CD8-positive, alpha-beta memory T cell (primary cell): ENCODE measurements around the gene CACUL1. TPM values are rescaled to one million over a fixed set of nuclear protein-coding genes. Genes with fewer than 3 reads are reported as not detected.
"Not testable (repeated sequence)": the region's sequence is repeated elsewhere in the genome, so short reads cannot be mapped to it uniquely, and the experiment has no call there.

Experiments
- CTCF ChIA-PET: fragments of 350-600 bp; sonication (Branson Sonifier 250); formaldehyde crosslinking; loops from one replicate; lab custom pipeline; 2021; ENCODE audit warnings: antibody characterized with exemption; lab: Charles Lee
- POLR2A ChIA-PET: fragments of 350-600 bp; sonication (Branson Sonifier 250); formaldehyde crosslinking; loops from one replicate; lab custom pipeline; 2021; ENCODE audit warnings: antibody characterized with exemption; lab: Charles Lee
- DNase-seq, 5 donors: peaks; one replicate each; pipeline versions ENCODE4 v3.0.0 to v3.0.0-alpha.2; 2020 to 2022; ENCODE audit warnings: mixed read lengths in 1 of 5
- H3K27ac ChIP-seq: one replicate; pipeline ENCODE4 v1.7.0; 2013; ENCODE audit warnings: low read depth, mild to moderate bottlenecking, low read length, moderate library complexity
- H3K27me3 ChIP-seq: 2 replicates; pipeline ENCODE4 v1.7.0; 2013; ENCODE audit warnings: low read length, mild to moderate bottlenecking; ENCODE audit not compliant: insufficient read depth, poor library complexity, severe bottlenecking
- H3K36me3 ChIP-seq: 2 replicates; pipeline ENCODE4 v1.7.0; 2013; ENCODE audit warnings: mild to moderate bottlenecking, low read length, moderate library complexity; ENCODE audit not compliant: insufficient read depth
- H3K4me1 ChIP-seq: 2 replicates; pipeline ENCODE4 v1.7.0; 2013; ENCODE audit warnings: mild to moderate bottlenecking, low read length, moderate library complexity; ENCODE audit not compliant: insufficient read depth
- H3K4me3 ChIP-seq: 2 replicates; pipeline ENCODE4 v1.7.0; 2013; ENCODE audit warnings: mild to moderate bottlenecking, low read length
- H3K9me3 ChIP-seq: 2 replicates; pipeline ENCODE4 v1.7.0; 2013; ENCODE audit warnings: mild to moderate bottlenecking, low read length
- H3K27ac Mint-ChIP-seq, 8 donors: one replicate each; pipeline ENCODE4 v1.8.0; 2020 to 2021; ENCODE audit warnings: mixed read lengths in 8 of 8, mild to moderate bottlenecking in 6 of 8, inconsistent platforms in 3 of 8, moderate library complexity in 3 of 8
- H3K27me3 Mint-ChIP-seq, 2 donors: one replicate each; pipeline ENCODE4 v1.8.0; 2020 to 2021; ENCODE audit warnings: mixed read lengths in 2 of 2, mild to moderate bottlenecking in 1 of 2, moderate library complexity in 1 of 2
- H3K36me3 Mint-ChIP-seq, 3 donors: one replicate each; pipeline ENCODE4 v1.8.0; 2020 to 2021; ENCODE audit warnings: mixed read lengths in 3 of 3, inconsistent platforms in 1 of 3, mild to moderate bottlenecking in 1 of 3
- H3K4me1 Mint-ChIP-seq, 3 donors: one replicate each; pipeline ENCODE4 v1.8.0; 2020 to 2021; ENCODE audit warnings: mixed read lengths in 3 of 3, inconsistent platforms in 1 of 3, mild to moderate bottlenecking in 1 of 3
- H3K4me3 Mint-ChIP-seq, 7 donors: one replicate each; pipeline ENCODE4 v1.8.0; 2020 to 2021; ENCODE audit warnings: mixed read lengths in 7 of 7, mild to moderate bottlenecking in 6 of 7, moderate library complexity in 4 of 7, inconsistent platforms in 2 of 7
- H3K9me3 Mint-ChIP-seq, 5 donors: one replicate each; pipeline ENCODE4 v1.8.0; 2020 to 2022; ENCODE audit warnings: mixed read lengths in 5 of 5, mild to moderate bottlenecking in 3 of 5, moderate library complexity in 2 of 5, inconsistent platforms in 1 of 5
- polyA plus RNA-seq: library from polyadenylated mRNA; unstranded; fragments of 300-500 nt; fragmentation: Illumina TruSeq; gene quantifications from one replicate; pipeline ENCODE4 v1.2.3, GENCODE V29; 2021
- total RNA-seq, 2 experiments: library from RNA; stranded (reverse); gene quantifications; one replicate each; pipeline ENCODE4 v1.2.3, GENCODE V29; 2021

CACUL1 gene
- total and polyA plus RNA-seq, 3 experiments from 2014 or later, result 29.0 to 39.2 (median 31.3) TPM

- Histone ChIP-seq H3K36me3 (no peaks in the 10 kb centered on the region), H3K27me3 (no peaks in the 10 kb centered on the region), H3K4me1 (no peaks in the 10 kb centered on the region), H3K4me3 (no peak overlapping the region), H3K27ac (no peak overlapping the region), H3K9me3 (no peaks in the 10 kb centered on the region)
- Mint-ChIP-seq H3K27me3 (peaks cover 3 to 31% of the 10 kb centered on the region in 2 donors), H3K27ac (no peak overlapping the region), H3K9me3 (peaks cover 0 to 7% (median 4%) of the 10 kb centered on the region in 5 donors), H3K4me3 (no peak overlapping the region), H3K4me1 (no peaks in the 10 kb centered on the region), H3K36me3 (peaks cover 0 to 4% (median 0%) of the 10 kb centered on the region in 3 donors)
- CTCF ChIA-PET, result no interaction called here
- POLR2A ChIA-PET, result no interaction called here
- no peak for DNase-seq
Measured at GRCh38 chr10:118793545-118793944, 38.8 kb upstream of the CACUL1 start.

GRCh38 chr10:118792526-118792925, 37.8 kb upstream of the CACUL1 start:
- no peak overlapping the region for H3K27ac Mint-ChIP-seq
- no peak overlapping the region for H3K4me3 Mint-ChIP-seq
- Histone ChIP-seq H3K9me3 (no peaks in the 10 kb centered on the region), H3K27me3 (no peaks in the 10 kb centered on the region), H3K36me3 (no peaks in the 10 kb centered on the region), H3K4me3 (no peak overlapping the region), H3K27ac (no peak overlapping the region), H3K4me1 (no peaks in the 10 kb centered on the region)
- H3K27me3 Mint-ChIP-seq, result peaks cover 8 to 33% of the 10 kb centered on the region in 2 donors
- no peak for DNase-seq
- peaks cover 0 to 7% (median 4%) of the 10 kb centered on the region in 5 donors for H3K9me3 Mint-ChIP-seq
- CTCF ChIA-PET, result interaction anchor here (0.7 kb wide), 1 partner anchor 394 kb away, joined by 4 read pairs; no protein-coding TSS in a partner anchor
- H3K4me1 Mint-ChIP-seq, result no peaks in the 10 kb centered on the region
- peaks cover 0 to 4% (median 0%) of the 10 kb centered on the region in 3 donors for H3K36me3 Mint-ChIP-seq
- POLR2A ChIA-PET, result no interaction called here

GRCh38 chr10:118790058-118790457, 35.3 kb upstream of the CACUL1 start:
- ChIA-PET CTCF (no interaction called here), POLR2A (no interaction called here)
- Mint-ChIP-seq H3K36me3 (peaks cover 0 to 3% (median 0%) of the 10 kb centered on the region in 3 donors), H3K4me1 (no peaks in the 10 kb centered on the region), H3K27ac (no peak overlapping the region), H3K9me3 (no peaks in the 10 kb centered on the region), H3K27me3 (peaks cover 8 to 37% of the 10 kb centered on the region in 2 donors), H3K4me3 (no peak overlapping the region)
- H3K4me1 ChIP-seq, result no peaks in the 10 kb centered on the region
- no peaks in the 10 kb centered on the region for H3K36me3 ChIP-seq
- H3K4me3 ChIP-seq, result no peak overlapping the region
- H3K27ac ChIP-seq, result no peak overlapping the region
- no peak for DNase-seq
- no peaks in the 10 kb centered on the region for H3K27me3 ChIP-seq
- no peaks in the 10 kb centered on the region for H3K9me3 ChIP-seq

- Histone ChIP-seq H3K27ac (no peak overlapping the region), H3K4me1 (no peaks in the 10 kb centered on the region), H3K27me3 (no peaks in the 10 kb centered on the region), H3K36me3 (no peaks in the 10 kb centered on the region), H3K9me3 (no peaks in the 10 kb centered on the region), H3K4me3 (no peak overlapping the region)
- Mint-ChIP-seq H3K27me3 (peaks cover 12 to 51% of the 10 kb centered on the region in 2 donors), H3K9me3 (peaks cover 0 to 3% (median 0%) of the 10 kb centered on the region in 5 donors), H3K36me3 (peaks cover 0 to 3% (median 2%) of the 10 kb centered on the region in 3 donors), H3K27ac (no peak overlapping the region), H3K4me1 (peaks cover 0 to 2% (median 0%) of the 10 kb centered on the region in 3 donors), H3K4me3 (no peak overlapping the region)
- no peak for DNase-seq
- POLR2A ChIA-PET, result no interaction called here
- CTCF ChIA-PET, result no interaction called here
Measured at GRCh38 chr10:118785551-118785950, 30.8 kb upstream of the CACUL1 start.

GRCh38 chr10:118783776-118784545, 29.2 kb upstream of the CACUL1 start:
- H3K36me3 ChIP-seq, result no peaks in the 10 kb centered on the region
- DNase-seq, result no peak
- H3K4me3 ChIP-seq, result no peak overlapping the region
- peaks cover 0 to 3% (median 2%) of the 10 kb centered on the region in 3 donors for H3K36me3 Mint-ChIP-seq
- peaks cover 10 to 44% of the 10 kb centered on the region in 2 donors for H3K27me3 Mint-ChIP-seq
- peak overlapping the region in 6 of 7 donors; percentile 46 to 84 (median 62) for H3K4me3 Mint-ChIP-seq
- no peaks in the 10 kb centered on the region for H3K9me3 ChIP-seq
- H3K4me1 ChIP-seq, result no peaks in the 10 kb centered on the region
- CTCF ChIA-PET, result no interaction called here
- H3K27ac Mint-ChIP-seq, result no peak overlapping the region
- POLR2A ChIA-PET, result no interaction called here
- H3K4me1 Mint-ChIP-seq, result peaks cover 0 to 2% (median 0%) of the 10 kb centered on the region in 3 donors
- no peaks in the 10 kb centered on the region for H3K27me3 ChIP-seq
- H3K27ac ChIP-seq, result no peak overlapping the region
- peaks cover 0 to 3% (median 0%) of the 10 kb centered on the region in 5 donors for H3K9me3 Mint-ChIP-seq

GRCh38 chr10:118782916-118783465, 28.2 kb upstream of the CACUL1 start:
- H3K4me1 ChIP-seq, H3K27me3 ChIP-seq, H3K9me3 ChIP-seq, POLR2A ChIA-PET, CTCF ChIA-PET, H3K4me3 ChIP-seq, H3K36me3 Mint-ChIP-seq, H3K9me3 Mint-ChIP-seq, H3K27ac Mint-ChIP-seq, H3K27ac ChIP-seq, H3K4me3 Mint-ChIP-seq, H3K4me1 Mint-ChIP-seq, DNase-seq, H3K36me3 ChIP-seq: not testable (repeated sequence)
- H3K27me3 Mint-ChIP-seq, result peaks cover 6 to 43% of the 10 kb centered on the region in 2 donors

- no peak for DNase-seq
- Mint-ChIP-seq H3K27me3 (peaks cover 7 to 30% of the 10 kb centered on the region in 2 donors), H3K36me3 (peaks cover 0 to 2% (median 0%) of the 10 kb centered on the region in 3 donors), H3K27ac (no peak overlapping the region), H3K4me1 (peaks cover 0 to 2% (median 0%) of the 10 kb centered on the region in 3 donors), H3K9me3 (peaks cover 0 to 6% (median 0%) of the 10 kb centered on the region in 5 donors), H3K4me3 (no peak overlapping the region)
- Histone ChIP-seq H3K27me3 (no peaks in the 10 kb centered on the region), H3K9me3 (no peaks in the 10 kb centered on the region), H3K4me3 (no peak overlapping the region), H3K27ac (no peak overlapping the region), H3K4me1 (no peaks in the 10 kb centered on the region), H3K36me3 (no peaks in the 10 kb centered on the region)
- ChIA-PET POLR2A (no interaction called here), CTCF (no interaction called here)
Measured at GRCh38 chr10:118781541-118781940, 26.8 kb upstream of the CACUL1 start.

GRCh38 chr10:118778727-118779126, 24.0 kb upstream of the CACUL1 start:
- POLR2A ChIA-PET, result no interaction called here
- CTCF ChIA-PET, result no interaction called here
- no peaks in the 10 kb centered on the region for H3K27me3 ChIP-seq

More at GRCh38 chr10:118778727-118779126, 24.0 kb upstream of the CACUL1 start:
- Mint-ChIP-seq H3K36me3 (peaks cover 0 to under 1% (median 0%) of the 10 kb centered on the region in 3 donors), H3K4me3 (no peak overlapping the region), H3K9me3 (peaks cover 0 to 3% (median 0%) of the 10 kb centered on the region in 5 donors), H3K4me1 (no peaks in the 10 kb centered on the region), H3K27me3 (peaks cover 3 to 22% of the 10 kb centered on the region in 2 donors), H3K27ac (no peak overlapping the region)
- no peak overlapping the region for H3K27ac ChIP-seq
- H3K9me3 ChIP-seq, result no peaks in the 10 kb centered on the region
- H3K4me3 ChIP-seq, result no peak overlapping the region
- no peak for DNase-seq
- H3K36me3 ChIP-seq, result no peaks in the 10 kb centered on the region
- H3K4me1 ChIP-seq, result no peaks in the 10 kb centered on the region
